Activated CD8-positive, alpha-beta memory T cell treated with anti-CD3 and anti-CD28 coated beads for 36 hours (primary cell): Measurements from ENCODE around the gene MSANTD7. TPM values are rescaled to one million over a fixed set of nuclear protein-coding genes. Genes with fewer than 3 reads are reported as not detected.

Experiments
- CTCF ChIA-PET: fragments of 350-600 bp; sonication (Branson Sonifier 250); formaldehyde crosslinking; loops from one replicate; lab custom pipeline; 2021; ENCODE audit warnings: antibody characterized with exemption; lab: Charles Lee
- POLR2A ChIA-PET: fragments of 350-600 bp; sonication (Branson Sonifier 250); formaldehyde crosslinking; loops from one replicate; lab custom pipeline; 2021; ENCODE audit warnings: antibody characterized with exemption; lab: Charles Lee
- total RNA-seq, 2 experiments: library from RNA; stranded (reverse); gene quantifications; one replicate each; pipeline ENCODE4 v1.2.3, GENCODE V29; 2021

Gene MSANTD7
- total RNA-seq, 2 experiments from 2014 or later = 25.6 to 27.1 TPM

DNA sequence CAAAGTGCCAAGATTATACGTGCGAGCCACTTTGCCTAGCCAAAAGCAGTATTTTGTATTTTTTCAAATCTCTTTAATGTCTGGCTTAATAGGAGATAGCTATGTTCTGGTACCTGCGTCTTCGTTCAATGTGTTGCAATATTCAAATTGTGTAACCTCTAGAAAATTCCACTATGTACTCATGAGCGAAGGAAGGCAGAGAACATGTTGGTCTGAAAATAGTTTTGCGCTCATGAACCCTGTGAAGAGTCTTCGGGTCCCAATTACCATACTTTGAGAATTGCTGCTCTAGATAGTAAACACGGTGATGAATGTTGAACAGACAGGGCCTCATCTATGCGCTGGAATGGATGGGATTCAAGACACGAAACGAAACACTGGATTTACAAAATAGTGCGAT is 37.8 kb downstream of the MSANTD7 start:
- ChIA-PET CTCF (interaction anchor here (1.1 kb wide), 1 partner anchor 96 kb away, joined by 3 read pairs; no protein-coding TSS in a partner anchor), POLR2A (no interaction called here)

DNA sequence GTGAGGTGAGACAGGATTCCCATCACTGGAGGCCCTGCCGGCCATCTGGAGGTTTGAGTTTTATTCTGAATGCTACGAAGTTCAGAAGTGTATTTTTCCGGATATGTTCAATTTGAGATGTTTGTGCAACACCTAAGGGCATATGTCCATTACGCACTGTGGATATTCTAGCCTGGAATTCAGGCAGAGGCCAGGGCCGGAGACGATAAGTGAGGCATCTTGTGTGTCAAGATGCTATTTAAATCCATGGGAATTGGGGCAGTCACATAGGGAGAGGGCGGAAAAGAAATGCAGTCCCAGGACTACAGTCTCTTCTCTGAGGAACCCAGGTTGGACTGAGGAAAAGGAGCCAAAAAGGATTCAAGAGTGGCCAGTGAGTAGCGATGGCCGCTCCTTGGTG is 38.7 kb downstream of the MSANTD7 start:
- ChIA-PET POLR2A (interaction anchor here (2.5 to 3.1 kb wide), 2 partner anchors 39 to 77 kb away, joined by 24 to 29 read pairs; partner anchors contain the start of genes CDNF, DCLRE1C, HSPA14 and MSANTD7), CTCF (no interaction called here)

DNA sequence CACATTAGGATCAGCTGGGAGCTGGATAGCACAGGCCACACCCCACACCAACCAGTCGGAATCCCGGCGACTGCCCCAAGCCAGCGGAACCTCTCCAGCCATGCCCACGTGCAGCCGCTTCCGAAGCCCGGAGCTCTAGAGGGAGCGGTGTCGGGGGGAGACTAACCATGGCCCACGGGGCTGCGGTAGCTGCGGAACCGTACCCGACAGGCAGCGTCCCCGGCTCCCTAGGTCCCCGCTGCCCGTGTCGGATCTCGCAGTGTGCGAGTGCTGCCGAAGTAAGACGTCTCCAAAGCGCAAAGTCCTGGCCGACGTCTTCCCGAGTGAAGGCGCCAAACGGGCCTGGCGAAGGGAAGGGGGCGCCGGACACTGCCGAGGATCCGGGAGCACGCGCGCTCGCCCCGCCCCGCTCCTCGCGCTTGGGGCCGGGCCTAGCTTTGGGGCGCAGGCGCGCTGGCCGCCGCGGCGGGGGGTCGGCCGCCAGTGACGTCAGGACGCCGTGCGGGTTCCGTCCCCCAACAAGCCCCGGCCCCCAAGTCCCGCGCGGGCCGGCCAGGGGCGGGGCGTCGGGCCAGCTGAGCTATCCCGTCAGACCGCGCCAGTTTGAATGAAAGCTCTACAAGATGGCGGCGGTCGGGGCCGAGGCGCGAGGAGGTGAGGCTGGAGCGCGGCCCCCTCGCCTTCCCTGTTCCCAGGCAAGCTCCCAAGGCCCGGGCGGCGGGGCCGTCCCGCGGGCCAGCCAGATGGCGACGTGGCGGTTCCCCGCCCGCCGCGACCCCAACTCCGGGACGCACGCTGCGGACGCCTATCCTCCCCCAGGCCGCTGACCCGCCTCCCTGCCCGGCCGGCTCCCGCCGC is 40.4 kb downstream of the MSANTD7 start, which contains the start of gene SUV39H2:
TSS of gene SUV39H2 (plus strand) at position 601 of the 858 bp plus-strand sequence. CDS start at position 624, 23 bp downstream.
- ChIA-PET CTCF (interaction anchor here (2.8 kb wide), 1 partner anchor 26 kb away, joined by 13 read pairs; no protein-coding TSS in a partner anchor), POLR2A (interaction anchor here (0.5 to 3.1 kb wide), 6 partner anchors 8 to 83 kb away, joined by 3 to 29 read pairs (median 5); partner anchors contain the start of genes CDNF, DCLRE1C, HSPA14 and MEIG1)

DNA sequence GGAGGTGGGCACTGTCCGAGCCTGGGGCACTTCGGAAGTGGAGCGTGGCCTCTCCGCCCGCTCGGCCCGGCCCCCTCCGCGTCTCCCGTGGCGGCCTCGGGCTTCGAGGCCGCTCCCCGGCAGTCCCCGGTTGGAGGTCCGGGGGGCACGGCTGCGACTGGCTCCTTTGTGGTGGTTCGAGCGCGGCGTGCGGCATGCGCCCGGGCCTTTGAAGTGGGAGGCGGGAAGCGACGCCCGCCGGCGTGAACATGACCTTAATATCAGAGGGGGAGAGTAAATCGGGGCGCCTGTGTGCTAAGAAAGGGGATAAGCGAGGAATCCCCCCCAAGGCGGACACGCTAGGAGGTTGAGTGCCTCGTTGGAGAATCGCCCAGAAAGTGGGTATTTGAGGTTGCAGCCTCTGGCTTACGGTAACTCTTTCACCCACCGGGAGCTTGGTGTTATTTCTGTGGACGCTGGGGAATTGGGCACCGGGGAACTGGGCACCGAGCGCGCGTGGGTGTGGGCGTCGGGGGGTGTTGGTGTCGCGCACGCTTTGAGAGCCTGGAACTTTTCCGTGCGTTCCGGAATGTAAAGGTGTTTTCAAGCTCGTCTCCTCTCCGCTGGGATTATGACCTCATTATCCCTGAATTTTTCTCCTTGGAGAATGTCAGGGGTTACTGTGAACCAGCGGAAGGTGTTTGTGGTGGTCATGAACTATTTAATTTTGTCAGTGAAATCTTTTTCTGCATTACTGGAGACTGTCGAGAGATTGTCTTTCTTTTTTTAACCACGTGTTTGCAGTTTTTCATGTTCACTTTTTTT is 41.2 kb downstream of the MSANTD7 start:
- CTCF ChIA-PET = interaction anchor here (0.8 to 2.8 kb wide), 3 partner anchors 10 to 25 kb away, joined by 3 to 13 read pairs (median 4); no protein-coding TSS in a partner anchor
- POLR2A ChIA-PET = interaction anchor here (0.8 to 3.1 kb wide), 5 partner anchors 8 to 82 kb away, joined by 3 to 29 read pairs (median 6); partner anchors contain the start of genes CDNF, DCLRE1C, HSPA14 and MEIG1

DNA sequence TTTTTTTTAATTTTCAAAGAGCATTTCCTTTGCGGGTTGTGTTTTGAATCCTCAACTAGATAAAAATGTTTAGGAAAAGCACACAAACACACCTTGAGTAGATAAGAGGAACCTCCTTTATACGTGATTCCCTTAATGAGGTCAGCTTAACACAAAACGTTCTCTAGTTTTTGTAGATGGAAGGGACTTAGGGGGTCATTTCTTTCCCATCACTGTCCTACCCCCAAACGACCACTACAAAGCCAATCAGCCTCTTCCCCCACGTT is 41.8 kb downstream of the MSANTD7 start:
- ChIA-PET CTCF (interaction anchor here (0.8 to 2.8 kb wide), 3 partner anchors 11 to 24 kb away, joined by 3 to 13 read pairs (median 4); no protein-coding TSS in a partner anchor), POLR2A (interaction anchor here (1.5 to 3.1 kb wide), 2 partner anchors 9 to 42 kb away, joined by 4 to 29 read pairs; partner anchors contain the start of genes CDNF, HSPA14 and MSANTD7)

DNA sequence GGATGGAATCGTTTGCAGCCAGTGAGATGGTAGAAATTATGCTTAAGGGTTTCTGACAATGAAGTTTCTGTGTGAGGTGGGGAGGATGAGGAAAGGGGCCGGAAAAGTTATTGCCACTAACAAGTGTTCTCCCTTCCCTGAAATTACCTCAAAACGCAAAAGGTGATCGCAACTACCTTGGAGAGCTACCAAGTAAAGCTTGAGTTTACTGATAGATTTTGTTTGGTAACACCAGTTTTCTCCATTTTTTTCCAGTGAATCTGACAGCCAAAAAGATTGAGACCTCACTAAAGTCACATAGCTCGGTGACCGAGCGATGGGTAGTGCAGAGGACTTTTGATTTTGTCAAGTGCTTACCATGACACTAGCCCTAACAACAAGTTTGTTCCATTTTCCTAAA is 42.1 kb downstream of the MSANTD7 start:
- POLR2A ChIA-PET = no interaction called here
- CTCF ChIA-PET = interaction anchor here (2.8 kb wide), 1 partner anchor 24 kb away, joined by 13 read pairs; no protein-coding TSS in a partner anchor

DNA sequence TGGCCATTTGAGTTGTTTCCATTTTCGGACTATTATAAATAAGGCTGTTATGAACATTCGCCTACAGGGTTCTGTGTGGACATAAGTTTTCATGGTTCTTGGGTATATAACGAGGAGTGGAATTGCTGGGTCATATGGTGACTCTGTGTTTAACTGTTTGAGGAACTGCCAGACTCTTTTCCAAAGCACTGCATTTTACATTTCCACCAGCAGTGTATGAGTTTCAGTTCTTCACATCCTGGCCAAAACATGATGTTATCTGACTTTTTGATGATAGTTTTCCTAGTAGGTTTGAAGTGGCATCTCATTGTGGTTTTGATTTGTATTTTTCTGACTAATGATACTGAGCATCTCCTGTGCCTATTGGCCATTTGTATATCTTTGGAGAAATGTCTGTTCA is 46.0 kb downstream of the MSANTD7 start:
- ChIA-PET CTCF (interaction anchor here (0.7 kb wide), 1 partner anchor 25 kb away, joined by 3 read pairs; no protein-coding TSS in a partner anchor), POLR2A (no interaction called here)

Other genes starting within 250 kb of the MSANTD7 start
- gene FAM107B, start 63.4 kb upstream of the MSANTD7 start, total RNA-seq = 100 to 1,000 TPM; 140 to 142 TPM
- gene CDNF, start 269 bp upstream of the MSANTD7 start, total RNA-seq = 1 to 10 TPM; 1.0 to 1.1 TPM
- 10 to 100 TPM; 43.1 to 46.0 TPM for gene HSPA14, start within 50 bp of the MSANTD7 start, total RNA-seq
- 10 to 100 TPM; 41.8 to 43.3 TPM for gene SUV39H2, start 40.6 kb downstream of the MSANTD7 start, total RNA-seq
- 10 to 100 TPM; 12.0 to 16.4 TPM for gene DCLRE1C, start 115.8 kb downstream of the MSANTD7 start, total RNA-seq
- 1 to 10 TPM in 1 of 2 experiments, under 1 TPM in 1; 0.42 to 1.3 TPM for gene MEIG1, start 121.1 kb downstream of the MSANTD7 start, total RNA-seq
- gene OLAH, start 205.6 kb downstream of the MSANTD7 start, total RNA-seq = under 1 TPM; 0.17 to 0.21 TPM